Pancreas (tissue), 10 donors: ENCODE measurements around the gene GLIS2. TPM values are rescaled to one million over a fixed set of nuclear protein-coding genes. Genes with fewer than 3 reads are reported as not detected.

Source experiments
- ATAC-seq, 4 donors: fragments of 200-7000 bp; cut with Tn5 transposase; one replicate each; pipeline versions ENCODE4 v1.8.0 to v1.9.1; 2020; ENCODE audit warnings: mild to moderate bottlenecking in 4 of 4, moderate library complexity in 4 of 4
- DNase-seq, 6 donors: peaks; one replicate each; pipeline ENCODE4 v3.0.0-alpha.2; 2020
- FAIRE-seq: peaks from 2 replicates; lab custom pipeline; 2012; peaks lifted over from hg19 to GRCh38; lab: Jason Lieb, UNC
- H3K27ac ChIP-seq, 4 donors: fragments of 200-600 bp; sonication (generic); 1 replicate in 3 of 4; 2 replicates in 1 of 4; pipeline versions ENCODE4 v1.5.0 to v1.8.0; 2020
- H3K27me3 ChIP-seq, 4 donors: fragments of 200-600 bp; one replicate each; pipeline ENCODE4 v1.8.0; 2021
- H3K36me3 ChIP-seq, 3 donors: fragments of 200-600 bp; sonication (generic) in 1 of 3; one replicate each; pipeline versions ENCODE4 v1.5.0 to v1.8.0; 2020 to 2021
- H3K4me1 ChIP-seq, 3 donors: fragments of 200-600 bp; one replicate each; pipeline ENCODE4 v1.8.0; 2021
- H3K4me3 ChIP-seq, 4 donors: fragments of 200-600 bp; sonication (generic) in 2 of 4; one replicate each; pipeline versions ENCODE4 v1.5.0 to v1.8.0; 2020 to 2021
- H3K9me3 ChIP-seq, 4 donors: fragments of 200-600 bp; one replicate each; pipeline ENCODE4 v1.8.0; 2021
- CTCF ChIP-seq, 4 donors: fragments of 200-600 bp; sonication (generic) in 3 of 4; IDR thresholded peaks; one replicate each; pipeline versions ENCODE4 v1.5.0 to v1.8.0; 2021; ENCODE audit warnings: antibody characterized with exemption in 4 of 4
- WGBS, 2 donors: extraction: QIAGEN DNeasy Blood & Tissue Kit; methylation state at CpG; one replicate each; pipeline ENCODE4 v1.1.7; 2013; 5-methylcytosine and 5-hydroxymethylcytosine counted together
- intact Hi-C, 3 donors: fragments of 100-400 bp; cut with DNase I; formaldehyde crosslinking; loops; one replicate each; pipeline versions ENCODE4 v1.11.1 to v1.14.2; 2022
- polyA plus RNA-seq, 2 donors: library from polyadenylated mRNA; stranded (reverse); fragments of 200-250 nt; gene quantifications; one replicate each; pipeline ENCODE4 v1.2.3, GENCODE V29; 2013
- total RNA-seq, 6 donors: library from RNA; stranded (reverse); fragmentation: NEBNext Ultra II Directional in 4 of 6; extraction: Animal tissue kit (Norgen Biotek cat#: 25700) in 4 of 6; gene quantifications; one replicate each; pipeline versions ENCODE4 v1.2.1 to v1.2.4, GENCODE V29; 2021 to 2023
- donor health status: healthy with polysubstance abuse.
- donor health status: DM: no; HTN: no; CAD: no; lungs with moderate emphysema.
- donor health status: DM: no; HTN: no; CAD: no.
- donor health status: control.
- donor health status: control.
- donor health status: Bipolar disorder and iron deficiency.
- donor health status: DM: yes; HTN: yes; CAD: no.
- donor health status: DM: no; HTN: no; CAD: no.
- donor health status: DM: no; HTN: no; CAD: no.
- donor health status: DM: yes; HTN: yes; CAD: no.

The GLIS2 gene
- total and polyA plus RNA-seq, 8 donors: 5.5 to 15.1 (median 10.9) TPM

GRCh38 chr16:4372578-4373355 lies 56.9 kb downstream of the GLIS2 start:
- DNase-seq: peak in 5 of 6 donors; percentile 53 to 88 (median 60)
- TF ChIP-seq CTCF (IDR thresholded peaks at IDR 0.05): no peak
- Histone ChIP-seq H3K27me3 (no peaks in the 10 kb centered on the region), H3K4me1 (peaks cover 0 to 25% (median 24%) of the 10 kb centered on the region in 3 donors), H3K27ac (peak overlapping the region; percentile 69 to 92 (median 82)), H3K4me3 (peak overlapping the region; percentile 46 to 67 (median 58)), H3K36me3 (no peaks in the 10 kb centered on the region), H3K9me3 (no peaks in the 10 kb centered on the region)
- intact Hi-C loops: no loop called here
- no peak for FAIRE-seq
- ATAC-seq: peak; percentile 2 to 32 (median 14)
- 39 to 41% methylated on average over 10 of the region's 10 CpGs for WGBS, 2 donors

GRCh38 chr16:4373356-4373908 lies 57.6 kb downstream of the GLIS2 start:
- no peak for TF ChIP-seq CTCF (IDR thresholded peaks at IDR 0.05)
- peak overlapping the region in 3 of 4 donors; percentile 52 to 67 (median 65) for H3K4me3 ChIP-seq

GRCh38 chr16:4373909-4374742 lies 58.3 kb downstream of the GLIS2 start:
- DNase-seq (peak; percentile 68 to 85 (median 74)), FAIRE-seq (no peak), ATAC-seq (peak; percentile 2 to 36 (median 27))
- peak overlapping the region in 3 of 4 donors; percentile 52 to 67 (median 65) for H3K4me3 ChIP-seq
- no peaks in the 10 kb centered on the region for H3K9me3 ChIP-seq
- 43 to 44% methylated on average over 26 to 30 of the region's 30 CpGs for WGBS, 2 donors
- intact Hi-C loops: no loop called here
- H3K4me1 ChIP-seq: peaks cover 0 to 25% (median 24%) of the 10 kb centered on the region in 3 donors
- H3K27me3 ChIP-seq: no peaks in the 10 kb centered on the region
- H3K36me3 ChIP-seq: no peaks in the 10 kb centered on the region
- no peak for TF ChIP-seq CTCF (IDR thresholded peaks at IDR 0.05)
- peak overlapping the region; percentile 69 to 92 (median 82) for H3K27ac ChIP-seq

More at GRCh38 chr16:4373356-4373908, 57.6 kb downstream of the GLIS2 start:
- peak overlapping the region; percentile 69 to 92 (median 82) for H3K27ac ChIP-seq
- H3K9me3 ChIP-seq: no peaks in the 10 kb centered on the region
- no peaks in the 10 kb centered on the region for H3K36me3 ChIP-seq
- intact Hi-C loops: no loop called here
- no peaks in the 10 kb centered on the region for H3K27me3 ChIP-seq
- peak in 3 of 6 donors; percentile 33 to 70 (median 57) for DNase-seq
- FAIRE-seq: no peak
- H3K4me1 ChIP-seq: peaks cover 0 to 25% (median 24%) of the 10 kb centered on the region in 3 donors
- WGBS, 2 donors: 29 to 34% methylated on average over 9 of the region's 9 CpGs
- ATAC-seq: peak in 2 of 4 donors; percentile 0

GRCh38 chr16:4375717-4376116 lies 59.9 kb downstream of the GLIS2 start:
- Histone ChIP-seq H3K9me3 (no peaks in the 10 kb centered on the region), H3K4me1 (peaks cover 0 to 25% (median 24%) of the 10 kb centered on the region in 3 donors), H3K27ac (peak overlapping the region; percentile 69 to 92 (median 80)), H3K4me3 (no peak overlapping the region), H3K27me3 (no peaks in the 10 kb centered on the region), H3K36me3 (no peaks in the 10 kb centered on the region)
- peak in 1 of 6 donors; percentile 54 for DNase-seq
- 77 to 80% methylated on average over 15 of the region's 15 CpGs for WGBS, 2 donors
- no peak for TF ChIP-seq CTCF (IDR thresholded peaks at IDR 0.05)
- FAIRE-seq: no peak
- ATAC-seq: peak in 1 of 4 donors; percentile 1
- intact Hi-C loops: no loop called here
